Measurements from ENCODE around the gene RESP18.
"Not testable (repeated sequence)": the region's sequence is repeated elsewhere in the genome, so short reads cannot be mapped to it uniquely, and the experiment has no call there.

RESP18 gene

GRCh38 chr2:219291910-219292490 is 40.5 kb downstream of the RESP18 start:
- DNase-seq (ENCODE audit: low read depth) = no peak

DNA sequence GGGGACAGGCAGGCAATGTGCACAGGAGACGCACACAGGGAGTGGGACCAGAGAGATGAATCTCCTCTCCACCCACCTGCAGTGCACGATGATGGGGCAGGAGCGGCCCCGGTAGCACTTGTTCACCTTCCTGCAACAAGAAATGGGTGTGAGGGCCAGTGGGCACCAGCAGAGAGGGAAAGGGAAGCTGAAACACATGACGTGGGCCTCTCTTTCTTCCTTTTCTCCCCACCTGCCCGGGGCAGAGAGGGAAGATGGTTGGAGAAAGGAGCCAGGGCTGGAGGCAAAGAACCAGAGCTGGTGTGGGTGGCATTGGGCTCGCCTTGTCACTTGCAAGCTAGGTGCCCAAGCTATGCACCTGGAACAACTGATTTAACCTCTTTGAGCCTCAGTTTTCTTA is 41.1 kb downstream of the RESP18 start:
- no peak for DNase-seq (ENCODE audit: low read depth)

DNA sequence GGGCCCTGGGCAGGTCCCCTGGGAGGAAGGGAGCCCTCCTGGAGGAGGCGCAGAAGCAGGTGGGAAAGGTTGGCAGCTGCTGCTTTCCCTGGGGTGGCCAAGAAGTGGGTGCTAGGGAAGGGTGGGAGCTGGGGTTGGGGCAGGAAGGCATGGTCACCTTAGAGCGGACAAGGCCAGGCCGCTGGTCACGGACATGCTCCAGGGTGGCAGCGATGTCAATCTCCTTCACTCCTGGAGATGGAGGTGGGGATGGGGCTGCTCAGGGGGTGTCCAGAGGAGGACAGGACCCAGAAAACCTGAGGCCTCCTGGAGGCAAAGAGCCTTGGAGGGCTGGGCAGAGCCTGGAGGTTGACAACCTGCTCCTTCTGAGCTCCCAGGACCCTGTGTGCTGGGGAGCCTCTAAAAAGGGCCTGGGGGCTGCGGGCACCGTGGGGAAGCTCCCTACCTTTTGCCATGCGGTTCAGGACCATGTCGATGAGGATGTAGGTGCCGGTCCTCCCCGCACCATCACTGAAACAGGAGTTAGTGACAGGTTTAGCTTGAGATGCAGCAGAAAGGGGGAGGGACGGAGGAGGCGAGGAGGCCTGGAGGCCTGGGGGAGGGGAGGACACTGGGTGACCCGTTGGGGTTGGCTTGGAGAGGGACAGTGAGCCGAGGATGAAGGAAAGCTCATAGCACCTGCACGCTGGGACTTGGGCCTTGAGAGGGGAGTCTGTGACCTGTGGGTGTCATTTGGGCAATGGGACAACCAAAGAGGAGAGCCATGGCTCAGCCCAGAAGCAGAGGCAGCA is 42.0 kb downstream of the RESP18 start:
- no peak for DNase-seq (ENCODE audit: low read depth)

DNA sequence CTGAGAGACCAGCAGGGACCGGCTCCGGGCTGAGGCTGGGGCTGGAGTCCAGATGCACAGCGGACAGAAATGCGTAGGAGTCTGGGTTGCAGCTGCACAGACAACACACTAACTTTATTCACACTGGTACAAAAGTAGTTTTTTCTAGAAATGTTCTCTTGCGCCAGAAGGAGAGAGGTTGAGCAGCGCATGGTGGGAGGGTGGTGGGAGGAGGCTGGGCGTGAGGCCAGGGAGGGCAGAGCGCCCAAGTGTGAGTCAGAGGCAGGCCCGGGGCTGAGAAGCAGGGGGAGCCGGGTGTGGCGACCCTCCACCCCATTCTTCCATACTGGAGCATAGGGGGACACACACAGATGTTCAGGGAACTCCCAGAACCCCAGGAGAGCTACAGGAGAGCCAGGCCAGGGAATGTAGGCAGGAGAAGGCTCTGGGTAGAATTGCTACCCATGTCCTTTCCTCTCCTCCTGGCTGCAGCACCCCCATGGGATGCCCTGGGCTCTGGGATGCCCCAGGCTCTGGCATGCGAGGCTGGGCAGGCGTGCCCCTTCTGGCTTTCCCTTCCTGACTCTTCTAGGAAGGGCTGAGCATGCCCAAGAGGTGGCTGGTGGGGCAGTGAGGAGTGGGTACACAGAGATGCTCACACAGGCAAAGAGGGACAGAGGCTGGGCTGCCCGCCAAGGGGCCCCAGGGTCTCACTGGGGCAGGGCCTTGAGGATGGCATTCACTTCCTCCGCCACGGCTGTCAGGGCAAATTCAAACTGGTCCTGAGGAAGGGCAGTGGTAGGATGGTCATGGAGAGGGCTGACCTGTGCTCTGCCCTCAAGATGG is 42.8 kb downstream of the RESP18 start:
- DNase-seq (ENCODE audit: low read depth) = peak; percentile 72

DNA sequence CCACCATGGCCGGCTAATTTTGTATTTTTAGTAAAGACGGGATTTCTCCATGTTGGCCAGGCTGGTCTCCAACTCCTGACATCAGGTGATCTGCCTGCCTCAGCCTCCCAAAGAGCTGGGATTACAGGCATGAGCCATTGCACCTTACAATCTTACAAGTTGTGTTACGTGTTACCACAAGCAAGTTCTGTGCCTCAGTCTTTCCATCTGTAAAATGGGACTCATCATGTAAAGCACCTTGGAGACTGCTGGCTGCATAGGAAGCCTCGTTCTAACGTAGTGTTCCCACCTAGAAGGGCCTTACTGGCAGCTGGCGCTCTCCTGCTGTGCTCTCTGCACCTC is 43.4 kb downstream of the RESP18 start:
- no peak for DNase-seq (ENCODE audit: low read depth)

DNA sequence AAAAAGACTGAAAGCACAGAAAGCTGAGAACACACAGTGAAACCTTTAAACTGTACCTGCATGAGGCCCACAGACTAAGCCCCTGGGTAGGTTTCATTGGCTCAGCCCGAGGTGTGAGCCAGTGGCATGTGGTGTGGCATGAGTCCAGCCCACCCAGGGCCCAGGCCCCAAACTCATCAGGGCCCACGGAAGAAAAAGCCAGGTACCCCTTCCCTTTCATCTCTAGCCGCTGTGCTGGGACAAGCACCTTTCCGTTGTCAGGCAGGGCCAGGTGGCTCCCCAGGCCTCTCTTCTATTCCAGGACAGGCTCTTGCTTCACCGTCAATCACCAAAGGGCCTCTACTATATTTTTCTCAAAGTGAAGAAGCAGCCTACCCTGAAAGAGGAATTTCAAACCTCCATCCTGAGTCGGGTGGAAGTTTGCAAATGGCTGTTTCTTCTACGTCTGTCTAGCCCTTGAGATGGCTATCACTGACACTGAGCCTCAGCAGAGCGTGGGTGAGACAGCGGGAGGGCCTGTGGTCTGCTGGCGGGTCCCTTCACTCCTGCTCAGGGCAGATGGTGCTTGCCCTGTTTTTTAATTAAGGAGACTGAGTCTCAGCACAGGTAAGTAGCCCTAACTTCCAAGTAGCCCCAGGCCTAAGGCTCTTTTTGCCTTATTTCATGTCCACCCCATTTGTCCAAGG is 44.8 kb downstream of the RESP18 start:
- no peak for DNase-seq (ENCODE audit: low read depth)

GRCh38 chr2:219287116-219287440 is 45.5 kb downstream of the RESP18 start:
- not testable (repeated sequence) for DNase-seq (ENCODE audit: low read depth)

DNA sequence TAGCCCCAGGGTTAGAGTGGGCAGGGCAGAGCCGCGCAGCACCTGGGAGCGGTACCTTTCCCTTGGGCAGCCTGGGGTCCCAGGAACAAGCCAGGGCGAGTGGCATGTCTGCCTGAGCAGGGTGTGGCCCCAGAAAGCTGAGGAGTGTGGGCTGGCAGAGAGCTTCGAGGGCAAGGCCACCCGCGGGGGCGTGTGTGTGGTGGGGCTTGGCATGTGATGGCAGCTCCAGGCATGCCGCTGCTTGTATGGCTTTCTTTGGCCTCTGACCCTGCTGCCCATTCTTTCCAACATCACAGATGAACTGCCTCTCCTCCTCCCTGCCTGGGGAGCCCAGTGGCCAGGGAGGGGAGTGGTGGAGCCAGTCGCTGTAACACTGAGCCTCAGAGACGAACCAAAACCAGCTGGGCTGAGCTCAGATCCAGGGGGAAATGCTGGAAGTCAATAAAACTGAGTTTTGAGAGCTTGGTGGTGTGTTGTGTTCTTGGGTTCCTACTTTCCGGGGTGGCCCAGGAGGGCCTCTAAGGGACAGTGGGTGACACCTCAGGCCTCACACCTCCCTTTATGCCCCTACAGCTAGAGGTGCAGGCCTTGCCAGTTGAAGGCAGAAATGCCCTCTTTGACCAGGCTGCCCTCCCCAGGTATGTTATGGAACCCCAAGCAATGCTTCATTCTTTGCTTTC is 46.0 kb downstream of the RESP18 start:
- no peak for DNase-seq (ENCODE audit: low read depth)

DNA sequence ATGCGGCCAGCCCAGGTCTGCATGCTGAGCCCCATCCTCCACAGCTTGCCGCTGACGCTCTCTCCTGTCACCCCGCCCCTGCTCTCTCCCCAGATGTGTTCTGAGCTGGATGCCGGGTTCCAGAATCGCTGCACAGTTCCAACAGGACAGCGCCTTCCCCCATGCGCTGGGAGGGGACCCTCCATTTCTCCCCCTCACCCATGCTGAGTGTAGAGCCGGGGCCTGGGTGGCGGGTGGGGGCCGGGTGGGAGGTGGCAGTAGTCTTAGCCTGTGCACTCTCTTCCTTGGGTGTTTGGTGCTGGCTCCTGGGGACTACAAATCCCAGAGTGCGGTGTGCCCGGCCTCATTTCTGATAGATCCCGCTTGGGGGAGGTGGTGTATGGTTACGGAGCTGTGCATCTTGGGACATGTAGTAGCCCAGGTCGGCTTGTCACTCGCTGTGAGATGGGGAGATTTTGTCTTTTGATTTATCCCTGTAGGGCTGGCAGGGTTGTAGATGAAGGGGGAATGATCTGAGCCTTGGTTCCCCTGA is 46.6 kb downstream of the RESP18 start:
- DNase-seq (ENCODE audit: low read depth) = no peak

GRCh38 chr2:219285373-219285735 is 47.2 kb downstream of the RESP18 start:
- DNase-seq (ENCODE audit: low read depth) = no peak

GRCh38 chr2:219284501-219285372 is 47.8 kb downstream of the RESP18 start:
- DNase-seq (ENCODE audit: low read depth) = no peak

DNA sequence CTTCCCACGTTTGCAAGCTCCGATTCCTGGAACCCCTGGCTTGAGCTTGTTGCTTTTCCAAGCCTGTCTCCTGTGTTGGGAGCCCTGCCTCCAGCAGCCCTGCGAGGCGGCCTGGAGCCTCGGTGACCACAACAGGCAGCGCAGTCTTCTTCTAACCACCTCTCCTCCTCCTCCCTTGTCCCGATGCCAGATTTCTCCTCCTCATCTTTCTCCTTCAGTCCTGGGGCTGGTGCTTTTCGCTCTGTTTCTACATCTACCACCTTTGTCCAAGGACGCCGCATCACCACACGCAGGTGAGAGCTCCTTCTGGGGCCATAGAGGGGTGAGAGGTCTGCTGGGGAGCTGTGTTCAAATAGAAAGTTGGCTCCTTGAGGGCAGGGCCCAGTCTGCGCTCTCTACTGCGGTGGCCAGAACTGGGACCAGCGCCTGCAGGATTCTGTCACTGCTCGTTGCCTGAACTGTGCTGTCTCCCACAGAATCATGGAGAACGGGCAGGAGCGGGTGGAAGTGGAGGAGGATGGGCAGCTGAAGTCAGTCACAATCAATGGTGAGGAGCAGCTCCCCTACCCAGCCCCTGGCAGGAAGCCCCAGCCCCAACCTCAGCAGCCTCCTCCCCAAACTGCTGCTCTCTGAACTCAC is 49.5 kb downstream of the RESP18 start:
- DNase-seq (ENCODE audit: low read depth) = no peak

GRCh38 chr2:219282375-219282774 is 50.2 kb downstream of the RESP18 start:
- DNase-seq (ENCODE audit: low read depth) = no peak

- no peak for DNase-seq (ENCODE audit: low read depth)
Measured at GRCh38 chr2:219281588-219281987, 51.0 kb downstream of the RESP18 start.

GRCh38 chr2:219280651-219281050 is 51.9 kb downstream of the RESP18 start:
- no peak for DNase-seq (ENCODE audit: low read depth)

DNA sequence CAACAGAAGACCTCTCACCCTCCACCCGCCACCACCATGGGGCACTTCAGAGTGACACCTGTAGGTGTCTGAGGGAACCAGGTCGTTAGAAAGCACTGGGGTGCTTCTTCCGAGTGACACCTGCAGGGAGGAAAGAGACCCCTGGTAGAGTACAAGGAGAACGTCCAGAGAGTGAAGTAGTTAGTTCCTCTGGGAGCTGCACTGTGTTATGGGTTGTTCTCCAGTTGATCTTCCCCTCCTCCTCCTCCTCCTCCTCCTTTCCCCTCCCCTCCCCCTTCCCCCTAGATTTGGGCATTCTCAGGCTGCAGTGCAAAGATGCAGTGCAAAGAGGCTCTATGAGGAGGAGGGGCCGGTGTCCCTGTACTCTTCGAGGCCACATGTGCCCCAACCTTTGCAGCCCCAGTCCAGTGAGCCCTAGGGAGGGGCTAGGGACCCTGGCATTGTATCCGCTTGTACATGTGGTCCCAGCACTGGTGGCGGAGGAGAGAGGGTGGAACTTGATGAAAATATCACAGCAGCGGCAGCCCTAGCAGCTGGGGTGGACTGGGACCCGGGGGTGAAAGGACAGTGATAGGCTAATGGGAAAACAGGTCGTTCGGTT is 52.5 kb downstream of the RESP18 start:
- DNase-seq (ENCODE audit: low read depth) = no peak

GRCh38 chr2:219279151-219279915 is 53.2 kb downstream of the RESP18 start, which contains the start of gene DNAJB2:
Gene DNAJB2 (plus strand): TSS chr2:219279366. CDS start chr2:219279834, 468 bp downstream.
- peak; percentile 99 for DNase-seq (ENCODE audit: low read depth)

DNA sequence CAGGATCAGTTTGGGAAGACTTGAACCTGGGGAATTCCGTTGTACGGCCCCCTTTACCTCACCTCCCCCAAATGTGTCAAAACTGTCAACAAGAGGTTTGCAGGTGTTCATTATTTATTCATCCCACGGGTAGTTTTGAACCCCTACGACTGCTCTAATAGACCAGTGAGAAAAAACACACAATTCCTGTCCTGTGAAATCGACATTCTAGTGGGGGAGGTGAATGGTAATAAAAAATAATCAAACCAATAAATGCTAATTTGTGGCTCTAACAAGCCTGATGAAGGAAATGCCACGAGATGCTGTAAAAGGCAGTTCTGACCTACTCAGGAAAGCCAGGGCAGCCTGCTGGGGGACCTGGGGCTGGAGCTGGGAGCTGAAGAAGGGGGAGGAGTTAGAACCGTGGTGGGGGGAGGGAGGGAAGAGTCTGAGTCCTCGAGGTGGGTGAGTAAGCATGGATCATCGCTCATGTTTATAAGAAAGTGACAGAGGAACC is 53.8 kb downstream of the RESP18 start:
- no peak for DNase-seq (ENCODE audit: low read depth)

Data from GM04504 (cell line).